MM.1S (cell line): ENCODE data around the gene WWC2.

Source experiments
- CTCF ChIP-seq: fragments of 300-600 bp; sonication (generic); IDR thresholded peaks from 2 replicates; pipeline ENCODE4 v1.5.1; 2016; ENCODE audit warnings: antibody characterized with exemption, low read length, mixed read lengths
- EZH2 ChIP-seq: fragments of 300-600 bp; sonication (generic); optimal IDR thresholded peaks from 2 replicates; pipeline ENCODE3; 2017; ENCODE audit warnings: low read depth, mild to moderate bottlenecking, antibody characterized with exemption, low read length, mixed read lengths

DNA sequence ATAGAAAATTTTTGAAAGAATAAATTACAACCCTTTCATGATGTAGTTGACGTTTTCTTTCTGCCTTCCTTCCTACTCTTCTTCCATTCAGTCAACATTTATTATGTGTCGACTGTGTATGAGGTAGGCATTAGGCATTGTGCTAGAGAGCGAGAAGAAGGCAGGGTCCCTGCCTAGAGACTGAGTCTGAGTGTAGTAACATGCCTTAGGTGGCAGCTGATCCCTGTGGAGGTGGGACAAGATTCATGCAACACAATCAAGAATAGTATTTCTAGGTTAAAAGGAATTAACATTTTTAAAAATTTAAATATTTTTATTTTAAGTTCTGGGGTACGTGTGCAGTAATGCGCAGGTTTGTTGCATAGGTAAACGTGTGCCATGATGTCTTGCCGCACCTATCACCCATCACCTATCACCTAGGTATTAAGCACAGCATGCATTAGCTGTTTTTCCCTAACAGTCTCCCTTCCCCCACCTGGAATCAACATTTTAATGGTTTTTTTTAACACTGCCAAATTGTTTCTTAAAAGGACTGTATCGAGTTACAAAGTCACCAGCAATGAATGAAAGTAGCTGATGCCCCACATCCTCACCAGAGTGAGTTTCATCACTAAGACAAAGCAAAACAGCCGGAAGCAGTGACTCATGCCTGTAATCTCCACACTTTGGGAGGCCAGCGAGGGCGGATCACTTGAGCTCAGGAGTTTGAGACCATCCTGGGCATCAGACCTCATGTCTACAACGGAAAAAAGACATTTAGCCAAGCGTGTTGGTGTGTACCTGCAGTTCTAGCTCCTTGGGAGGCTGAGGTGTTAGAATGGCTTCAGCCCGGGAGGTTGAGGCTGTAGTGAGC lies 84.0 kb downstream of the WWC2 start:
- no peak for TF ChIP-seq EZH2
- no peak for TF ChIP-seq CTCF
